Uterus (tissue), 2 donors: Measurements from ENCODE around the gene THSD4.

Source experiments
- CTCF ChIP-seq, 4 experiments: fragments of 200-600 bp in 2 of 4; fragments of 450-650 bp in 2 of 4; sonication (generic) in 2 of 4; IDR thresholded peaks; one replicate each; pipeline ENCODE4 v1.5.1; 2016 to 2019; ENCODE audit warnings: antibody characterized with exemption in 4 of 4, mild to moderate bottlenecking in 2 of 4, moderate library complexity in 1 of 4
- POLR2A ChIP-seq, 2 donors: fragments of 450-650 bp; IDR thresholded peaks; one replicate each; pipeline ENCODE4 v1.6.1; 2016; ENCODE audit warnings: antibody characterized with exemption in 2 of 2, mild to moderate bottlenecking in 1 of 2, moderate library complexity in 1 of 2

GRCh38 chr15:71280206-71280605, 164.9 kb downstream of the THSD4 start:
- TF ChIP-seq CTCF (IDR thresholded peaks at IDR 0.05) (no peak), POLR2A (IDR thresholded peaks at IDR 0.05) (no peak)
